22Rv1 (cell line): Measurements from ENCODE around the gene STARD10.
"Not testable (repeated sequence)": the region's sequence is repeated elsewhere in the genome, so short reads cannot be mapped to it uniquely, and the experiment has no call there.

Experiments used
- H3K27ac ChIP-seq: fragments of 450-650 bp; 2 replicates; pipeline ENCODE4 v1.5.1; 2017
- CTCF ChIP-seq: fragments of 450-650 bp; IDR thresholded peaks from 2 replicates; pipeline ENCODE4 v1.5.1; 2017; ENCODE audit warnings: mild to moderate bottlenecking
- ZFX ChIP-seq: fragments of 450-650 bp; IDR thresholded peaks from 2 replicates; pipeline ENCODE4 v1.6.1; 2017; ENCODE audit warnings: antibody characterized with exemption, borderline replicate concordance

STARD10 gene

GRCh38 chr11:72829884-72830533, 36.2 kb upstream of the STARD10 start:
- H3K27ac ChIP-seq: no peak overlapping the region
- TF ChIP-seq CTCF (no peak), ZFX (no peak)

DNA sequence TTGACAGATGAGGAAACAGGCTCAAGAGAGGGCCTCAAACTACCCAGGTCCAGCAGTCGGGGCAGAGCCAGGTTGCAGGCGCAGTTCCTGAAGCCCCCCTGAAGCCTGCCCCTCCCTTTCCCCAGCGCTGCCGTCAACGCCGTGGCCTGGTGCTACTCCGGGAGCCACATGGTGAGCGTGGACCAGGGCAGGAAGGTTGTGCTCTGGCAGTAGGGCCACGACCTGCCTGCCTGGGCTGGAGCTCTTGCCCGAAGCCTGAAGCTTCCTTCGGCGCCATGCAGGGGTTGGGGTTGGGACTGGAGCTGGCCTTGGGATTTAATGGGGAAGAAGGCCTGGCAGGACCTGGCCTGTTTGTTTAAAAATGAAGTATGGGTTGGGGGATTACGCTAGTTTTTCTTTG, 35.3 kb upstream of the STARD10 start:
- no peak for TF ChIP-seq CTCF
- no peak for TF ChIP-seq ZFX
- H3K27ac ChIP-seq: no peak overlapping the region

GRCh38 chr11:72828692-72829101, 34.9 kb upstream of the STARD10 start:
- H3K27ac ChIP-seq: no peak overlapping the region
- no peak for TF ChIP-seq CTCF
- no peak for TF ChIP-seq ZFX

GRCh38 chr11:72828081-72828567, 34.3 kb upstream of the STARD10 start:
- H3K27ac ChIP-seq: no peak overlapping the region

GRCh38 chr11:72827656-72828055, 33.8 kb upstream of the STARD10 start:
- H3K27ac ChIP-seq: not testable (repeated sequence)

More at GRCh38 chr11:72828081-72828567, 34.3 kb upstream of the STARD10 start:
- TF ChIP-seq CTCF (no peak), ZFX (no peak)

DNA sequence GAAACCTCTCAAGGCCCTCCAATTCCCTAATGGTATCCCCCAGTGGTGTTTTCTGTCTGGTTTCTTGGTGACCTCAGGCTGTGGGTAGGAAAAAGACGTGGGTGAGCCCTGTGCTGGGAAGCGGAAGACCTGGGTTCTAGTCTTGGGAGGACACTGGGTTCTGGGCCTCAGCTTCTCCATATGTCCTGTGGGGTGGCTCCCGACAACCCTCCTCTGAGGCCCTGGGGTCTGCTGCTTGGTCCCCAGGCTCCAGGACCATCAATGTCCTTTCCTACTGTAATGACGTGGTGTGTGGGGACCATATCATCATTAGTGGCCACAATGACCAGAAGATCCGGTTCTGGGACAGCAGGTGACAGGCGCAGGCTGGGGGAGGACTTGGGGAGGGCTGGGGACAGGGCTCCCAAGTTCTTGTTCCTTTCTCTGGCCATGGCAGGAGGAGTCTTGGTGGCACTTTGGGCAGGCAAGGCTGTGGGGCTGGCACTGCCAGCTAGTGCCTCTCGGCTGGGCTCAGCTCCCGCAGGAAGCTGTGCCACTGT, 33.2 kb upstream of the STARD10 start:
- TF ChIP-seq ZFX (no peak), CTCF (no peak)
- H3K27ac ChIP-seq: no peak overlapping the region

- TF ChIP-seq CTCF: no peak
- no peak for TF ChIP-seq ZFX
- no peak overlapping the region for H3K27ac ChIP-seq
These were observed 32.5 kb upstream of the STARD10 start for GRCh38 chr11:72826191-72826941.
